GM04504 (cell line): ENCODE data around the gene FARS2.
"Not testable (repeated sequence)": the region's sequence is repeated elsewhere in the genome, so short reads cannot be mapped to it uniquely, and the experiment has no call there.

Experiments
- DNase-seq: peaks from one replicate; pipeline ENCODE4 v3.0.0-alpha.2; 2012; ENCODE audit warnings: low read depth

FARS2 gene

DNA sequence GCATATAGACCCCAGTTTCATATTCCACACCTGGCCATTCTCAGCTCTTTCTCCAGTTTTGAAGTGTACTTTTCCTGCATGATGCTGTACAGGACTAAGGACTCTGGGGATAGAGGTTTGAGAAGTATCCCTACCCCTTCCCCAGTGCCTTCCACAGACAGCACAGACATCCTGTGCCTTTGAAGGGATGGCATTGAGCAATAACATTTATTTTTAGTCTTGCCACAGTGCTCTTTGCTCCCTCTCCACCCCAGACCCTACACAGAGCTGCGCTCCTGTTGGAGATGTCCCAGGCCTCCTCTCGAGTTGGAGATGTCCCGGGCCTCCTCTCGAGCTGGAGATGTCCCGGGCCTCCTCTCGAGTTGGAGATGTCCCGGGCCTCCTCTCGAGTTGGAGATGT is 275.8 kb downstream of the FARS2 start:
- DNase-seq = no peak

DNA sequence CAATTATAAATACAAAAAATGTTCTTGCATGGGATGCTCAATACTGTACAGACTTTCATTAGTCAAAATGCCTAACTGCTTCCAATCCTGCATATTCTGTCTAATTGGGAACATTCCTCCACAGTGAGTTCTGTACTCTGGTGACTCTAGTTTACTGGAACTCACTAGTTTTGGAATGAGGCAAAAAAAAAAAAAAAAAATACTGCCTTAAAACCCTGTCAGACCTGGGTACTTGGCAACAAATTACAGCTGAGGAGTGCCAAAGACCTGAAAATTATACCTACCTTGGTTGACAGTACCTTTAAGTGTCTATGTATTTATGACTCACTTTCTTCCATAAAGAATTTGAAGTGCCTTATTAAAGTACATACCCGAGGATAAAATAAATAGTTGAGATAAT is 276.7 kb downstream of the FARS2 start:
- DNase-seq = peak; percentile 28

GRCh38 chr6:5540370-5540769 is 279.1 kb downstream of the FARS2 start:
- peak; percentile 14 for DNase-seq

DNA sequence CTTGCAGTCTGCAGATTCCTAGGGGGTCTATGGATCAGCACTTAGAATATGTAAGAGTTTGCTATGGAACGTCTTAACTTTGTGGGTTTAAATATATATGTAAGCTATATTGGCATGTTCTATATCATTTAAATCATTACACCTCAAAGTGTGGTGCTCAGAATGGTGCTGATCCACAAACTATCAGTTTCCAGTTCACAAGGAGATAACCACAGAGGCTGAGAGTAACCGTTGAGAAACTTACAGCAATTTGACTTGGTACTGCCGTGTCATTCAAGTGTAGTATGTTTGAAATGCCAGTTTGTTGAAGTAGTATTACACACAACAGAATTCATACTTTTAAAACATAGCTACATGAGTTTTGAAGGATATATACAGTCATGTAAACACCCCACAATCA is 279.7 kb downstream of the FARS2 start:
- DNase-seq = no peak

DNA sequence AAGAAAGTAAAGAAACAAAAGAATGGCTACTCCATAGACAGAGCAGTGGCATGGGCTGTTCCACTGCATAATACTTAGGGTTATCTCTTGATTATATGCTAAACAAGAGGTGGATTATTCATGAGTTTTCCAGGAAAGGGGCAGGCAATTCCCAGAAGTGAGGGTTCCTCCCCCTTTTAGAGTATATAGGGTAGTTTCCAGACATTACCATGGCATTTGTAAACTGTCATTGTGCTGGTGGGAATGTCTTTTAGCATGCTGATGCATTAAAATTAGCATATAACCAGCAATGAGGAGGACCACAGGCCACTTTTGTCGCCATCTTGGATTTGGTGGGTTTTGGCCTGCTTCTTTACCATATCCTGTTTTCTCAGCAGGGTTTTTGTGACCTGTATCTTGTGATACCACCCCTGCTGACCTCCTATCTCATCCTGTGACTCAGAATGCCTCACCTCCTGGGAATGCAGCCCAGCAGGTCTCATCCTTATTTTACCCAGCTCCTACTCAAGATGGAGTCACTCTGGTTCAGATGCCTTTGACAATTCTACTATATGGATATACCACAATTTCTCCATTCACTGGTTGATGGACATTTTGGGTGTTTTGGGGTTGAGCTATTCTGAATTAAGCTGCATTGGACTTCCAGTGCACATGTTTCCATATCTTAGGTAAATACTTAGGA is 280.6 kb downstream of the FARS2 start:
- DNase-seq = peak; percentile 10

DNA sequence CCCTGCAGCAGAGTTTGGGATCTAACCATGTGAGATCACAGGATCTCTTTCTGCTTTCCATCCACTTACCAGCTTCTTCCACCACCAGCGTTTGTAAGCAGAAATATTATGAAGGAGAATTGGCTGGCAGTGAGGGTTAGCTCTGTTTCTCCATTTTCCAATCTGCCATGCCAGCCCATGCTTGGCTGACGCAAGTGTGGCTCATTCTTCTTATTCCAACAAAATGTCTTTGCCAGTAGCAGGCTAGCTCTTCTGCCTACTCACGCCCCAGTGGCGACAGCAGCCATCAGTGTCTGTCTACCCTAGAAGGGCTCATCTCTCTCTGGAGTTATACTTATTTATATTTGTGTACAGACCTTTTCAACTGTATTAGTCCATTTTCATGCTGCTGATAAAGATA is 286.2 kb downstream of the FARS2 start:
- no peak for DNase-seq

DNA sequence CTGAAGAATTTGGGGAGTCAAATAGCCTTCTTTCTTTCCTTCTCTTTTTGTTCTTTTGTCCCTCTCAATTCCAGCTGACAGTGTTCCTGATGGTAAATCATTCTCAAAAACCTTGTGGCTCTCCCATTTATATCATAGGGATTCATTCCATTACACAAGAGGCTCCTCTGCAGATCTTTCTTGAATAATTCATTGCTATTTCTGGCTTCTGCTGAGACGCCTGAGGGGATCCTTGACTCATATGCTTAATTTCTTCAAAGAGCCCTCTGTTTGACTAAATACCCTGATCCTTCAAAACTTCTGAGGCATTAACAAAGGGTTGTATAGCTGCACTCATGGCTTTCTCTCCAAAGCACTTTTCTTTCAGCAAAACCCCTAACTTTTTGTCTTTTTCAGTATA is 289.3 kb downstream of the FARS2 start:
- DNase-seq = no peak

- no peak for DNase-seq
These were observed 290.9 kb downstream of the FARS2 start for GRCh38 chr6:5552243-5552642.

DNA sequence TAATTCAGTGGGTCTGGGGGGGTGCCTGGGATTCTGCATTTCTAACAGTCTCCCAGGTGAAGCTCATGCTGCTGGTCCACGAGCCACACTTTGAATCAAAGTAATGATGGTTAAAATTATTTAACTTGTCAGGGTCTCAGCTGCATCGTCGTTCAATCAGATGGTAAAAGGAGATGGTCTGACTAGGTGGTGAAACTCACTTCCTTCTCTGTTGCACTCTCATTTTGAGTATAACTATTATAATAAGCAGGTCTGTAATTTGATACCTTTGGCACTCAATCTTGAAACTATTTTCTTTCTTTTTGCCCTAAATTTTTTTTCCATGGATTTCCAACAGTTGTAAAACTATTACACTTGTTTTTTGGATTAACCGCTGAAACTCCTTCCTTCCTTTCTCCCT is 292.5 kb downstream of the FARS2 start:
- no peak for DNase-seq

DNA sequence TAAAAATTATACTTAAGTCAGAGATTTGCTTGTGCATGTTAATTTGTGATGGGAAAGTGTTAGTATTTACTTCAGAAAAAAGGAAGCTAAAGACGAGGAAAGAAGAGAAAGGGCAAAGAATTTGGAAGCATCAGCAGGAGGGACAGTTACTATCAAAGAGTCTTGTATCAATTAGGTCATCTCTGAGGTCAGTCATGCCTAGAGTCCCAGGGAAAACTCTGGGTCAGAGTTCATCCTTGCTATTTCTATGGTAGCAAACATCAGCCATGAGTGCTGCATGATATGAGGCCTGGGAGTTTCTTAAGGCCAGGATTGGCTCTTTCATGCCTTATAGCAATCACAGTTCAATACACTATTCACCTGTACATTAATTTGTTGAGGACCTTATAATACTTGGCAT is 292.9 kb downstream of the FARS2 start:
- DNase-seq = no peak

- no peak for DNase-seq
These were observed 294.7 kb downstream of the FARS2 start for GRCh38 chr6:5556011-5556410.

DNA sequence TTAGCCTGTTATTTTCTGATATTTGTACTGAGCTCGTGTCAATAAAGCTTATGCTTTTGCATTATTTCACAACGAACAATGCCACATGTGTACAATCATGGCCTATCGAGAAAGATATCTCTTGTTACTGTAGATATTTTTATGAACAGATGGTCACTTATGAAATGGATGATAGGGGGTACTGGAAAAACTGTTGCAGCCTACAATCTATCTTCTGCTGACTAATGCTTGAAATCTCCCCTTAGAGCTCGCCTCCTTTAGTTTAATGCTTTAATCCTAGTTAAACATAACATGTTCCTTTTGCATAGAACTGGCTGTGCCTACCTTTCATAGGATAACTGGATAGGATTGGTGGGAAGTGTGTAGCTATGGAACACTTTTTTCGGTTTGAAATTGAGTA is 296.2 kb downstream of the FARS2 start:
- no peak for DNase-seq

GRCh38 chr6:5559651-5560050 is 298.3 kb downstream of the FARS2 start:
- no peak for DNase-seq

- no peak for DNase-seq
These were observed 301.0 kb downstream of the FARS2 start for GRCh38 chr6:5562277-5562676.

DNA sequence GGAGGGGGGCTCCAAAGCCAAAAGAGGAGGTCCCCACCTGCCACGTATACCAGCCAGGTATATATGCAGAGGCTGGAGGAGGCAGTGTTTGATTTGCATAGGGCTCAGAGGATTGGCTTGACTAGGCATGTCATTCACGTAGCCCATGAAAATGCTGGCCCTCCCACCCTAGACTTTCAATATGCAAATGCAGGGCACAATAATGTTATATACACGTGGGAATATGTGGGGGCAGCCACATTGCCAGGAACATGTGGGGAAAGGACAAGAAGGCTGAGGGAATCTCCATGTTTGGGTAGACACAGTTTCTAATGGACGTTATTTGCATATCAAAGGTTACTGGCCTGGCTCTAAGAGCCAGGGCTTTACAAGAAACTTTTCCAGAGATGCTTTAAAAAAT is 301.8 kb downstream of the FARS2 start:
- no peak for DNase-seq

DNA sequence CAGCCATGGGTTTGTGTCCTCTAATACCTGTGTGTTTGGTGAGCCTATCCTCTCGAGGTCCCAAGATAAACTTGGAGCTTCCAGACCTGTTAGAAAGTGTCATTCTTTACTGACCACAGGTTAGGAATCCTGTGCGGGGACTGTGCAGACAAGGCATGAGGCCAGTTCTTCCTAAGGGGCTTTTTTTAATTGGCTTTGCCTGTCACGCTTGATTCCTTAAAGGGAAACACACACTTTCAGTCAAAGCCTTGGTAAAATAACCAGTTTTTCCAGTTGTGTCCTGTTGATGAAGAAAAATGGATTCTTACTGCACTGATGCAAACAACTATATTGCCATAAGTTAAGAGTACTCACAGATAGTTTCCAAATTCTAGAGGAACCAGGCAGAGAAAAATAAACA is 303.4 kb downstream of the FARS2 start:
- DNase-seq = not testable (repeated sequence)

DNA sequence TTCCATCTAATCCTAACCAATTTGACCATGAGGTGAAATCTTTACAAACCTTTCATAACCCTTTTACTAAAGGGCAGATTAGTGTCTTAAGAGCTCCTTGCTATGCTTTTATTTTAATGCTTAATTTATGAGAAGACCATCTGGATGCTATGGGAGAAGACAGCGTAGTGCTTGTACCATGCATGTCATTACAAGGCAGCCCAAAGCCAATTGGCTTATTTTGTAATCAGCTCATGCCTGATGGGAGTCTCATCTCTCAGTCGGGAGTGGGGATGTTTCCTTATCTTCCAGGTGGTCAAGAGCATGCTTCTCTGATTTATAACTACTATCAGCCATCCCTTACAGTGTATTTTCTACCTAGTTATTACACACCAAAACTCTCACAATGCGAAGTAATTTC is 304.7 kb downstream of the FARS2 start:
- no peak for DNase-seq

GRCh38 chr6:5566718-5567117 is 305.4 kb downstream of the FARS2 start:
- DNase-seq = no peak

DNA sequence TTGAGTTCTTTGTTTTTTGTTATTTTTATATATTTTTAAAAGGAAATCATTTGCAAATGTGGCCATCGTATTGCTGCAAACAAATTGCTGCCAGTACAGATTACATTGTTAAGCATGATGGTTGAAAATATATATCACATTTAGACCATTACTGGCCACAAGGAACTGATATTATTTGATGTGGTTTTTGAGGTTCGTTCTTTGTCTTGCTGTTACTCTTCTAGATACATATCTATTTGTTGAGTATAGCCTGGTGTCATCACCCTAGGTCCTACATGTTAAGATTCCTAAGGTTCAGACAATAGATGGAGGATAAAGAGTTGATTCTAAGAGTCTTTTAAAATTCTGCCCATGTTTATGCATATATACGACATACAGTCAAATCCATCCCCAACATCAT is 306.0 kb downstream of the FARS2 start:
- no peak for DNase-seq

GRCh38 chr6:5567890-5568289 is 306.6 kb downstream of the FARS2 start:
- no peak for DNase-seq

DNA sequence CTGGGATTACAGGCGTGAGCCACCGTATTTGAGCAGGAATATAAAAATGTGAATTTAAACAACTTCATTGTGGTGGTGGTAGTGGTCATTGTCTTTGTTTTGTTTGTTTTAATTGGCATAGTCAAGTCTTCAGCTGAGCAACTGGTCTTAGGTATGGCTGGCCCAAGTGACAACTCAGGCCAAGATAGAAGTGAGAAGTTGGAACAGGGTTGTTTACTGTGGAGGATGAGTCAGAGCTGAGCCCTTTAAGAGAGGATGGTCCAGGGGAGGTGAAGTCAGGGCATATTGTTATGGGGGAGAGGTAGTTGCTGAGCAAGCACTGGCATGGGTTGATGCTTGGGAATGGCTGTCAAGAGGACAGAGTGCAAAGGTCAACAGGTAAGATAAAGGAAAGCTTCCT is 308.2 kb downstream of the FARS2 start:
- DNase-seq = no peak

- no peak for DNase-seq
These were observed 309.3 kb downstream of the FARS2 start for GRCh38 chr6:5570641-5571040.

DNA sequence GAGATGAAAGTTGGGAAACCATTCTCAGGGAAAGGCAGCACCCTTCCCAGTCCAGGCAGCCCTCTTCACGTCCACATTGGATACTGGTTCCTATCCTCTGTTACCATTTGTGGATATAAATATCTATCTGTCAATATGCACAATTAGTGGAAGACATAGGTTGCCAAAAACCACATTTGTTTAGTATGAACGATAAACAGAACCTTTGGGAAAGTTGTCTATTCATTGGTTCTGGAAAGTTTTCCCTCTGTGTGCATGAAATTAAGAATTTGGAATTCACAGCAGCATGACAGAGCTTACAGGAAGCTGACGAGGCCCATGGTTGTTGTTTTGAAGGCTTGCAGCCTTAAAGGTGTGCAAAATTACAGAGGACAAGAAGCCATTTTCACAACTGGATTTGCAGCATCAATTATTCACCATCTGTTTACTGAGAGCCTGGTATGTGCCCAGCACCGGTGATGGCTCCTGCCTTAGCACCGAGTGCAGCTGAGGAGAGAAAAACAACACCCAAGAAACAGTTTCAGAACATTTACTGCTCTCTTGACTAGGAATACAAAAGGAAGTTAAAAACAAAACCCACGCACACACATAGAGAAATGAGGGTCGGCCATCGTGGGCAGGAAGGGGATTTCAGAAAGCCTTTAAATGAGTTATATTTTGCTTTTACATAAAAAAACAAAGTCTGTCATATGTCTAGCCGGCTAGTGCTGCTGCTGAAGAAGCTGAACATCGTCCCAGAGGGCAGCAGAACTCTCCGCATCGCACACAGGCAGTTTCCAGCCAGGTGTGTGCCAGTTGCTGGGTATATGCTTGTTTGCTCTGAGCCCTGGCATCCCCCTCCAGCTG is 319.6 kb downstream of the FARS2 start:
- no peak for DNase-seq

GRCh38 chr6:5582762-5583161 is 321.4 kb downstream of the FARS2 start:
- DNase-seq = no peak
